ENCODE results near the gene METTL21C.

- TF ChIP-seq CTCF (conservative IDR thresholded peaks at IDR 0.05; ENCODE audit: low read depth, low read length), result no peak
- no peak for TF ChIP-seq EZH2 (IDR thresholded peaks at IDR 0.05; ENCODE audit: low read length, unreplicated experiment)
- TF ChIP-seq EZH2phosphoT487 (IDR thresholded peaks at IDR 0.05; ENCODE audit: borderline replicate concordance, low read length), result no peak
Observed at GRCh38 chr13:102680133-102680717, 14.6 kb downstream of the METTL21C start.

Data from PC-3 (cell line).